A549 treated with CpdA at 1 μM for 4 hours (cell line): Measurements from ENCODE around the gene CD177. TPM values are rescaled to one million over a fixed set of nuclear protein-coding genes. Genes with fewer than 3 reads are reported as not detected.

ENCODE experiments used
- total RNA-seq: library from RNA; stranded (reverse); fragments of 200-300 nt; extraction: Qiagen RNA extraction; gene quantifications from 5 replicates; pipeline ENCODE4 v1.2.3, GENCODE V29; 2022; ENCODE audit warnings: low read depth

The CD177 gene
- 0.08 to 0.26 TPM (median 0.11 TPM) in 4 of 5 replicates, not detected in the other for total RNA-seq

DNA sequence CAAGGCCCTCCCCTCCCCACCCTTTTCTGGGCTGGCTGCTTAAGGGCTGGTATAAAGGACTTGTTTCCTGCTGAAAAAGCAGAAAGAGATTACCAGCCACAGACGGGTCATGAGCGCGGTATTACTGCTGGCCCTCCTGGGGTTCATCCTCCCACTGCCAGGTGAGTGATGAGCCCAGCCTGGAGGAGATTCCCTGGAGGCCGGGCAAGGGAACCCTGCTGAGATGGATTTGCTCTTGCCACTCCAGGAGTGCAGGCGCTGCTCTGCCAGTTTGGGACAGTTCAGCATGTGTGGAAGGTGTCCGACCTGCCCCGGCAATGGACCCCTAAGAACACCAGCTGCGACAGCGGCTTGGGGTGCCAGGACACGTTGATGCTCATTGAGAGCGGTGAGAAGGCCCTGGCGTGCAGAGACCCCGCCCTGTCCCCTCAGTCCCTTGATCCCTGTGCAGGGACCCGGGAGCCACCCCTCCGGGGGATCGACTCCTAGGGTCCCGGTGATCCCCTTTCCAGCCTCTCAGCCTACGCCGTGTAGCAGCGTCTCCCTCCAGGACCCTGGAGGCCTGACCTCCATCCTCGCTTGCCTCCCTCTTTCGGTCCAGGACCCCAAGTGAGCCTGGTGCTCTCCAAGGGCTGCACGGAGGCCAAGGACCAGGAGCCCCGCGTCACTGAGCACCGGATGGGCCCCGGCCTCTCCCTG, at the start of gene CD177:
CD177 (plus strand) TSS at position 81 of the 699 bp plus-strand sequence; CDS start at position 110, 29 bp downstream.

Other genes with a start within 250 kb of the CD177 start
- gene PSG5, start 167.2 kb upstream of the CD177 start, total RNA-seq = 0.57 to 0.98 TPM (median 0.72 TPM) in 5 replicates
- 0.66 to 2.4 TPM (median 1.0 TPM) in 5 replicates for gene PSG4, start 148.0 kb upstream of the CD177 start, total RNA-seq
- 0.07 to 0.20 TPM (median 0.14 TPM) in 5 replicates for gene PSG9, start 84.2 kb upstream of the CD177 start, total RNA-seq
- not detected in 5 replicates for gene TEX101, start 61.2 kb downstream of the CD177 start, total RNA-seq
- gene LYPD3, start 111.9 kb downstream of the CD177 start, total RNA-seq = 0.47 to 0.79 TPM (median 0.70 TPM) in 5 replicates
- gene PHLDB3, start 151.1 kb downstream of the CD177 start, total RNA-seq = 10.0 to 12.2 TPM (median 11.6 TPM) in 5 replicates
- 44.2 to 57.6 TPM (median 55.4 TPM) in 5 replicates for gene ETHE1, start 173.5 kb downstream of the CD177 start, total RNA-seq
- 1.4 to 2.7 TPM (median 1.9 TPM) in 5 replicates for gene ZNF575, start 179.5 kb downstream of the CD177 start, total RNA-seq
- gene XRCC1, start 221.8 kb downstream of the CD177 start, total RNA-seq = 29.6 to 33.2 TPM (median 31.3 TPM) in 5 replicates
- gene PINLYP, start 222.1 kb downstream of the CD177 start, total RNA-seq = 0.15 to 0.50 TPM (median 0.27 TPM) in 4 of 5 replicates, not detected in the other
- gene IRGQ, start 242.4 kb downstream of the CD177 start, total RNA-seq = 5.1 to 9.9 TPM (median 6.5 TPM) in 5 replicates
- 14.5 to 22.5 TPM (median 20.5 TPM) in 5 replicates for gene ZNF576, start 242.9 kb downstream of the CD177 start, total RNA-seq